T-helper 1 cell treated with Interleukin-12 subunit alpha and Interleukin-12 subunit beta and Interleukin-4 antibody, amounts not matched to agents 30 μg/mL and 1 μg/mL, for 36 hours (primary cell): ENCODE measurements around the gene TSC22D2.

ENCODE experiments used
- H3K27ac Mint-ChIP-seq: one replicate; pipeline ENCODE4 v1.8.0; 2021; ENCODE audit warnings: mild to moderate bottlenecking, mixed read lengths
- H3K27me3 Mint-ChIP-seq: one replicate; pipeline ENCODE4 v1.8.0; 2021; ENCODE audit warnings: low read depth, mixed read lengths
- H3K36me3 Mint-ChIP-seq: one replicate; pipeline ENCODE4 v1.8.0; 2021; ENCODE audit warnings: low read depth, mixed read lengths
- H3K4me1 Mint-ChIP-seq: one replicate; pipeline ENCODE4 v1.8.0; 2021; ENCODE audit warnings: low read depth, mixed read lengths
- H3K4me3 Mint-ChIP-seq: one replicate; pipeline ENCODE4 v1.8.0; 2021; ENCODE audit warnings: mild to moderate bottlenecking, moderate library complexity, mixed read lengths
- H3K9me3 Mint-ChIP-seq: one replicate; pipeline ENCODE4 v1.8.0; 2021; ENCODE audit warnings: mixed read lengths

TSC22D2 gene

DNA sequence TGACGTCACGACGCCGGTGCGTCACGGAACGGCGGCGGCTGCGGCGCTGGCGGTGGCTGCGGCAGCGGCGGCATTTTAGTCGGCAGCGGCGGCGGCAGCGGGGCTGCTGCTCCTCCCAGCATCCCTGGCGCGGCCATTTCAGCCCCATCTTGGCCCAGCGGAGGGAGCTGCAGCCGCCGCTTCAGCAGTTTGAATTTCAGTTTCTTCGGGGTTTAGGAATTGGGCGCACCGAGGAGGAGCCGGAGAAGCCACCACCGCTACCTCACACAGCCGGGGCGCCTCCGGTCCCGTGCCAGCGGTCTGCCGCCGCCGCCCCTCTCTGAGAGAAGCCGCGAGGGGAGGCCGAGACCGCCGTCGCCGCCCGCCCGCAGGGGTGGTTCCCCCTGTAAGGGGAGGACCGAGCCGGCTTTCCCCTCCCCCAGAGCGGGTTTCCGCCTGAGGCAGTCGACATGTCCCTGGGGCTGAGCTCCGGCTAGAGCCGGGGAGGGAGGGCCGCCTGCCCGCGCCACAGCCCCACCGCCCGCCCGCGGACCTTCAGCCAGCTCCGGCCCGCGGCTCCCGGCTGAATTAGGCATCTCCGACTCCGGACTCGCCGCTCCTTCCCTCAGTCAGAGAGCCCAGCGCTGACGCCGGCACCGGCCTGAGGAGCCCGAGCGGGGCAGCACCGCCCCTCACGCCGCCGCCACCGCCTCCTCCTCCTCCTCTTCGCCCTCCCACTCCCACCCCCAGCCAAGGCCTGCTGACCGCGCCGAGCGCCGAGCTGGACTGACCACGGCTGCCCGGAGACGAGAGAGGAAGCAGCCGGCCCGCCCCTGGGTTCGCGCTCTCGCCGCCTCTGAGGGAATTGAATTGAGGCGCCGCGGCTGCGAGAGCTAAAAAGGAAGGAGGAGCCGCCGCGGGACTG, at the start of gene TSC22D2:
Gene TSC22D2, plus strand, starts transcription at position 78 of the 904 bp plus-strand sequence. CDS start 1,053 bp downstream, outside the sequence.
- peaks cover 32% of the 10 kb centered on the region for H3K4me1 Mint-ChIP-seq
- H3K9me3 Mint-ChIP-seq, result no peaks in the 10 kb centered on the region
- H3K4me3 Mint-ChIP-seq, result peak within 1 kb of the TSS; percentile 83
- H3K27ac Mint-ChIP-seq, result peak within 1 kb of the TSS; percentile 88
- H3K27me3 Mint-ChIP-seq, result peaks cover 14% of the 10 kb centered on the region
- H3K36me3 Mint-ChIP-seq, result peaks cover 13% of the 10 kb centered on the region

DNA sequence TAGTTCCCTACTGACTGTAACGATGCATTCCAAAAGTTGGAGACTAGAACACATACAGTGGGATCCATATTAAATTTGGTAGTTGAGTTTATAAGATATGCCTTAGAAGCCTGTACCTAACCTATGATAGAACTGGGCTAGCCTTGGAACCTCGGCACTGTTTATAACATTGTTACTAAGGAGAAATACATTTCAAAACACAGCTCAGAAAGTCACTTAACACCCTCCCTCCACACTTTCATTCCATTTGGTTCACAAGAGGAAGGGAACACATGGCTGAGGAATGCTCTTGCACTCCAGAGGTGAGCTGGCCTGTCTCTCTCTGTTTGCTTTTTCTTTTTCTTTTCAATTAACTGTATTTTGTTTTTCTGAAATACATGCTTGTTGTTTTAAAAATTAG, 48.7 kb upstream of the TSC22D2 start:
- no peaks in the 10 kb centered on the region for H3K9me3 Mint-ChIP-seq
- no peak overlapping the region for H3K4me3 Mint-ChIP-seq
- no peak overlapping the region for H3K27ac Mint-ChIP-seq
- H3K27me3 Mint-ChIP-seq, result no peaks in the 10 kb centered on the region
- H3K36me3 Mint-ChIP-seq, result no peaks in the 10 kb centered on the region
- H3K4me1 Mint-ChIP-seq, result no peaks in the 10 kb centered on the region

DNA sequence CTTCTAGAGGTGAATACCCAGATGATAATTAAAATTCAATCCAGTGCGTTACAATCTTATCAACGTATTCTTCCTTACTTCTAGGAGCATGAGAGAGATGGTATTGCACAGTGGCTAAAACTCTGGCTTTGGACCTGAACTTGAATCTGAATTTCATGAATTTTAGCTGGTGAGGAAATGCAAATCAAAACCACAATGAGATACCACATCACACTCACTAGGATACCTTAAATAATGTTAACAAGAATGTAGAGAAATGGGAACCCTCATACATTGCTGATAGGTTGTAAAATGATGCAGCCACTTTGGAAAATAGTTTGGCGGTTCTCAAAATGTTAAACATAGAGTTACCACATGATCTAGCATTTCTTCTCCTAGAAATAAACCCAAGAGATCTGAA, 47.1 kb upstream of the TSC22D2 start:
- Mint-ChIP-seq H3K4me1 (no peaks in the 10 kb centered on the region), H3K4me3 (no peak overlapping the region), H3K27ac (no peak overlapping the region), H3K9me3 (no peaks in the 10 kb centered on the region), H3K36me3 (no peaks in the 10 kb centered on the region), H3K27me3 (no peaks in the 10 kb centered on the region)

DNA sequence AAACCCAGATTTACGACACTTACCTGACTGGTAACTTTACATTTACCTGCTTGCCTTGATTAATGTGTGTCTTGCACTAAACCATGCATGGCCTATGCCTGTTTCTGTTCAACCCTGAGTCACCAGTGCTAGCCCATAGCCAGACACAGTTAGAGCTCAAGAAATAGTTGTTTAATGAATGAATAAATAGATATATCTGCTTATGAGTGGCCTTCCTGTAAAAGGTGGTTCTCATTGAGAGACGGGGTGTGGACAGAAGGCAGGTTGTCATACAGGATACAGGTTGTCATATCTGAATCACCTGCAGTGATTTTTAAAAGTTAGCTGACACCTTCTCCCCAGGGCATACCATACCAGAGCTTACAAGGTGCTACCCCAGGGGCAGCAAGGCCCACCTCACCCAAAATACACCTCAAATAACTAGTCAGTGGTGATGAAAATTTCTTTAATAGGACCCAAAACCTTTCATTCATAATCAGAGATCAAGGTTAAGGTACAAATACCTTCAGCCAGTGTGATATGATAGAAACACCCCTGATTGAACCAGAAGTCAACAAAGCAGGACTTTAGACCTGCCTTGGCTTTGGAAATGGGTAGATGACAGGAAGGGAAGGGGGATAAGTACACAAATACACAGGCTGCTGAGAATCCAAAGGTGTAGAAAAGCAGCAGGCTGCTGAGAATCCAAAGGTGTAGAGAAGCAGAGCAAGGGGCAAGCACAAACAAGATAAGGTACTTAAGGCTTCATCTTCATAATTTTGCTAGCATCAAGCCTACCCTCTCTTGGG, 45.4 kb upstream of the TSC22D2 start:
- Mint-ChIP-seq H3K4me1 (no peaks in the 10 kb centered on the region), H3K4me3 (no peak overlapping the region), H3K36me3 (no peaks in the 10 kb centered on the region), H3K27ac (no peak overlapping the region), H3K27me3 (no peaks in the 10 kb centered on the region), H3K9me3 (no peaks in the 10 kb centered on the region)

- no peak overlapping the region for H3K27ac Mint-ChIP-seq
Measured at GRCh38 chr3:150363420-150363819, 44.7 kb upstream of the TSC22D2 start.

DNA sequence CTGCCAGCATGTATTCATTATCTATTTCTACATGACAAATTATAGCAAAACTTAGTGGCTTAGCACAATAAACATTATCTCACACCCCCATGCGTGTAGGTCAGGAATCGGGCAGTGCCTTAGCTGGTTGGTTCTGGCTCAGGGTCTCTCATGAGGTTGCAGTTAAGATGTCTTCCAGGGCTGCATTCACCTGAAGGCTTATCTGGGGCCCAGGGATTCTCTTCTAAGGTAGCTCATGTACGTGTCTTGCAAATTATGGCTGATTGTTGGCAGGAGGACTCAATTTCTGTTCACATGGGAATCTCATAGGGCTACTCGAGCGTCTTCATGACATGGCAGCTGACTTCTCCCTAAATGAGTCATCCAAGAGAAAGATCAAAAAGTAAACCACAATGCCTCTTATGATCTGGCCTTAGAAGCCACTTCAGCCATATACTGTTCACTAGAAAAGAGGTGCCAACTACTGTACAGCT, 42.9 kb upstream of the TSC22D2 start:
- Mint-ChIP-seq H3K27me3 (peaks cover 3% of the 10 kb centered on the region), H3K27ac (no peak overlapping the region), H3K36me3 (peaks cover 1% of the 10 kb centered on the region), H3K9me3 (no peaks in the 10 kb centered on the region), H3K4me3 (no peak overlapping the region), H3K4me1 (no peaks in the 10 kb centered on the region)

More at GRCh38 chr3:150363420-150363819, 44.7 kb upstream of the TSC22D2 start:
- no peaks in the 10 kb centered on the region for H3K36me3 Mint-ChIP-seq
- no peaks in the 10 kb centered on the region for H3K4me1 Mint-ChIP-seq
- no peak overlapping the region for H3K4me3 Mint-ChIP-seq
- no peaks in the 10 kb centered on the region for H3K9me3 Mint-ChIP-seq
- H3K27me3 Mint-ChIP-seq, result no peaks in the 10 kb centered on the region

DNA sequence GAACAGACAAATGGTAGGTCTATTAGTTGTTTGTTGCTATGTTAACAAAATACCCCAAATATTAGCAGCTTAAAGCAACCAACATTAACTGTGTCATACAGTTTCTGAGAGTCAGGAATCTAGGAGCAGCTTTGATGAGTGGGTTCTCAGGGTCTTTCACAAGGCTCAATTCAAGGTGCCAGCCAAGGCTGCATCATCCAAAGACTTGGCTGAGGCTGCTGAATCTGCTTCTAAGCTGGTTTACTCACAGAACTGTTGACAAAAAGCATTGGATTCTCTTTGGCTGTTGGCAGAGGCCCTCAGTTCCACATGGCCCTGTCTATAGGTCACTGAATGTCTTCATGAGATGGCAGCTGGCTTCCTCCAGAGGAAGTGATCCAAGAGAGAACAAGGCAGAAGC, 40.3 kb upstream of the TSC22D2 start:
- H3K4me1 Mint-ChIP-seq, result no peaks in the 10 kb centered on the region
- H3K27me3 Mint-ChIP-seq, result peaks cover 4% of the 10 kb centered on the region
- H3K27ac Mint-ChIP-seq, result no peak overlapping the region

DNA sequence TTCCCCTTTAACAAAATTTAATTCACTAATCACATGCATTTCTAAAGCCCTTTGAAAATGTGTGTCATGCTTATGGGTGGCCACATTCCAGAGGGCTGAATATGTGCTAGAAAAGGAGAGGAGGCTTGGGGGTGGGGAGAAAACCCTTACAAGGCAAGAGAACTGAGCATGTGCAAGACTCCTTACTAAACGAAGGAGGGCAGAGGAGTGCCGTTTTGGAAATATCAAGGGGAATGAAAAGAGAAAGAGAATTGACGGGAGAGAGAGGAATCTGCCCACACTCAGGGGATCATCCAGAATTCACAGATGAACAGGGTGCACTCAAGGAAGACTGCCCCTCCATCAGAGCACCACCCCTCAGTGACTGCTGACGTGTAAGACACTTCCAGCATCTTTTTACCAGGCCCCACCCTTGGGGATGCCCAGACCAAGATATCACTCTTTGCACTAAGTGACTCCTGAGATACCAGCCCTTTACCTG, 37.9 kb upstream of the TSC22D2 start:
- H3K27ac Mint-ChIP-seq, result no peak overlapping the region
- no peak overlapping the region for H3K4me3 Mint-ChIP-seq
- H3K27me3 Mint-ChIP-seq, result peaks cover 4% of the 10 kb centered on the region
- H3K36me3 Mint-ChIP-seq, result peaks cover 1% of the 10 kb centered on the region
- peaks cover 4% of the 10 kb centered on the region for H3K4me1 Mint-ChIP-seq
- no peaks in the 10 kb centered on the region for H3K9me3 Mint-ChIP-seq

More for the DNA sequence above, 40.3 kb upstream of the TSC22D2 start:
- Mint-ChIP-seq H3K36me3 (peaks cover 1% of the 10 kb centered on the region), H3K9me3 (no peaks in the 10 kb centered on the region), H3K4me3 (no peak overlapping the region)

GRCh38 chr3:150370999-150371398, 37.1 kb upstream of the TSC22D2 start:
- Mint-ChIP-seq H3K36me3 (peaks cover 1% of the 10 kb centered on the region), H3K4me3 (no peak overlapping the region), H3K9me3 (no peaks in the 10 kb centered on the region), H3K27ac (no peak overlapping the region), H3K4me1 (peaks cover 4% of the 10 kb centered on the region), H3K27me3 (peaks cover 4% of the 10 kb centered on the region)

DNA sequence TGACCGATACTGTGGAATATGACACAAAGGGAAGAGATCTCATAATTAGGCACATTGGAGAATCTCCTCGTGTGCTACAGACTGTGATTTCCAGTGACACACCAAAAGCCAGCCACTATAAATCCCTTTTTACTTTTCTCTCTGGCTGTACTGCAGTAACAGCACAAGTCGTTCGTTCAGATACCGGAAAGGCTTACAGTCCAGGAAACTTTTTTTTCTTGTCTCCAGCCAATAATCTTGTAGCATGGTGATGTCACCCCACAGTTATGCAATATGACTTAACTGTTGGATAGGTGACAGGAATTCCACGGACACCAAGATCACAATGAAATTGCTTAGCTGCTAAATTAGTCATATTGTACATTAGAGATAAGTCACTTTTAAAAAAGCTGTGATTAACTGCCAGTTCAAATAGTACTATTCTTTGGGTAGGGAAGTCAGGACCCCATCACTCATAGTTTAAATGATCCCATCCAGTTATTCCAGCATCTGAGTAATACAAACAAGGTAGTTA, 36.3 kb upstream of the TSC22D2 start:
- Mint-ChIP-seq H3K27ac (no peak overlapping the region), H3K9me3 (no peaks in the 10 kb centered on the region), H3K36me3 (peaks cover 1% of the 10 kb centered on the region), H3K27me3 (peaks cover 4% of the 10 kb centered on the region), H3K4me1 (peaks cover 4% of the 10 kb centered on the region), H3K4me3 (no peak overlapping the region)

DNA sequence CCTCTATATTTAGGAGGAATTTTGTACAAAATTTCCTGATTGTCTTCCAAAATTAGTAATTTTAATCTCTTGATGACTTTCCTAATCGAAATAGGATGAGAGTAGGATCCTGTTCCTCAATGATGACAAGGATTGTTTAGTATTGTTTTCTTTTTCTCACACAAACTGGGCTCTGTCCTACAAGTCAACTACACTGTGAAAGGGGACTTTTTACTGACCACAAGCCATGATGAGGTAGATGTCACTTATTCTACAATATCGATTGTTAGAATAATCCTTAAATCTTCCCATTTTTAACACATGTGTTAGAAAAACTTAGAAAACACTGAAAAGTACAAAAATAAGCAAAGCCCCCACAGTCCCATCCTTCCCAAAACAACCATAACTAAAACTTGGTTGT, 35.8 kb upstream of the TSC22D2 start:
- Mint-ChIP-seq H3K27ac (no peak overlapping the region), H3K36me3 (peaks cover 1% of the 10 kb centered on the region), H3K4me1 (peaks cover 4% of the 10 kb centered on the region)

GRCh38 chr3:150372722-150373121, 35.4 kb upstream of the TSC22D2 start:
- Mint-ChIP-seq H3K4me3 (no peak overlapping the region), H3K36me3 (peaks cover 1% of the 10 kb centered on the region), H3K9me3 (no peaks in the 10 kb centered on the region), H3K27ac (no peak overlapping the region), H3K4me1 (peaks cover 4% of the 10 kb centered on the region), H3K27me3 (peaks cover 4% of the 10 kb centered on the region)

More for the DNA sequence above, 35.8 kb upstream of the TSC22D2 start:
- H3K9me3 Mint-ChIP-seq, result no peaks in the 10 kb centered on the region
- no peak overlapping the region for H3K4me3 Mint-ChIP-seq
- H3K27me3 Mint-ChIP-seq, result peaks cover 4% of the 10 kb centered on the region

- H3K9me3 Mint-ChIP-seq, result no peaks in the 10 kb centered on the region
- H3K27ac Mint-ChIP-seq, result no peak overlapping the region
- peaks cover 4% of the 10 kb centered on the region for H3K4me1 Mint-ChIP-seq
- peaks cover 1% of the 10 kb centered on the region for H3K36me3 Mint-ChIP-seq
- H3K4me3 Mint-ChIP-seq, result peak overlapping the region; percentile 36
- peaks cover 4% of the 10 kb centered on the region for H3K27me3 Mint-ChIP-seq
Measured at GRCh38 chr3:150373234-150373875, 34.7 kb upstream of the TSC22D2 start.

DNA sequence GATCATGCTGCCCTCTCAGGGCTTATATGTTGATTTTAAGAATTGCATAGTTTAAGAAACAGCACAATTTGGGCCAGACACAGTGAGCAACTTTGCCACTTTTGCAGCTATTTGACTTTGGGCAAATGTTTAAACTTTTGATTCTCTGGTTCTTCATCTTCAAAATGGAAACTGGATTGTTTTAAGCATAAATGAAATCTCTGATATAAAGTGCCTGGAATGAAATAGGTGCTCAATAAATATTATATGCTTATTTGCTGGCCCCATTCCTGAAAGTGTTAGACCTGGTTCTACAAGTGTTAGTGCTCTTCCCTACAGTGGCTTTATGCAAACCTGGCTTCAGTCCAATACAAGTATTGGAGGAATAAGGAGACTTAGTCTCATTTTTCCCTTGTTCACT, 33.1 kb upstream of the TSC22D2 start:
- Mint-ChIP-seq H3K36me3 (peaks cover 1% of the 10 kb centered on the region), H3K4me3 (no peak overlapping the region), H3K27me3 (peaks cover 4% of the 10 kb centered on the region), H3K9me3 (no peaks in the 10 kb centered on the region), H3K4me1 (peaks cover 4% of the 10 kb centered on the region), H3K27ac (no peak overlapping the region)
